ENCODE data around the gene MRPL24. TPM values are rescaled to one million over a fixed set of nuclear protein-coding genes. Genes with fewer than 3 reads are reported as not detected.

Gene MRPL24
- total RNA-seq, 1 donor: 21.6 TPM

DNA sequence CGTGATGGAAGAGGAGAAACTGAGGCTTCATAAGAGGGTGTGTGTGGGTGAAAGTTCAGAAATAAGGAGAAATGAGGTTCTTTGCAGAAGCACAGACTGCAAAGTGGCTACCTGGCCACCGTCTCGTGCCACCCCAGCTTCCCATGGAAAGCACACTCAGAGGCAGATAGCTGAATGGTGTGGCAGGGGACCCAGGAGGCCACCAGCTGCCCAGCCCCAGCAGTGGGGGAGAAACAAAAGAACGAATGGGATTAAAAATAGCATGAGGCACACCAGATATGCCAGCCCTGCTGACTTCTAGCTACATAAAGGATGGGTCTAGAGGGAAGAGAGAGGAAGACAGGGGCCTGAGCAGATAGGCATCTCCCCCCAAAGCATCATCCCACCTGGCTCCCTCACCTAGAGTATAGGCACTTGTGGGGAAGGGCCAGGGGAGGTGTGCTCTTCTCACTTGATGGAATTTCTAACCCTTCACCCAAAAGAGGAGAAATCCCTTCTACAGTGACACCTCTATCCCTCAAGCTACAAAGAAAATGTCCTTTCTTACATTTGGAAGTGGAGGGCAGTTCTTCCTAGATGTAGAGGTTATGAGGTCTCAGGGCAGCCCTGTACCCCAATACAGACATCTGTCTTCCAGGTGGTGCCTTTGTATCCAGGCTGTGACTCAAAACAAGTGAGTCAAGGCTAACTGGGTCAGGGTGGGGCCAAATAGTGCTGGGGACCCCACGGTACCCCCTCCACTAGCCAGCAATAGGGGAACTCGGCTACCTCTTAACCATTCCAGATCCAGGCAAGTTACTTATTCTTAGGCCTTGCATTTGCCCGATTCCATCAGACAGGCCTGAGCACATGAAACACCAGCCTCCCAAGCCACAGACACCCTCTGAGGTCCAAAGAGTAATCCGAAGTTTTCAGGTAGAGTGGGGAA, 7.1 kb upstream of the MRPL24 start:
- TF ChIP-seq, protein P1, sequence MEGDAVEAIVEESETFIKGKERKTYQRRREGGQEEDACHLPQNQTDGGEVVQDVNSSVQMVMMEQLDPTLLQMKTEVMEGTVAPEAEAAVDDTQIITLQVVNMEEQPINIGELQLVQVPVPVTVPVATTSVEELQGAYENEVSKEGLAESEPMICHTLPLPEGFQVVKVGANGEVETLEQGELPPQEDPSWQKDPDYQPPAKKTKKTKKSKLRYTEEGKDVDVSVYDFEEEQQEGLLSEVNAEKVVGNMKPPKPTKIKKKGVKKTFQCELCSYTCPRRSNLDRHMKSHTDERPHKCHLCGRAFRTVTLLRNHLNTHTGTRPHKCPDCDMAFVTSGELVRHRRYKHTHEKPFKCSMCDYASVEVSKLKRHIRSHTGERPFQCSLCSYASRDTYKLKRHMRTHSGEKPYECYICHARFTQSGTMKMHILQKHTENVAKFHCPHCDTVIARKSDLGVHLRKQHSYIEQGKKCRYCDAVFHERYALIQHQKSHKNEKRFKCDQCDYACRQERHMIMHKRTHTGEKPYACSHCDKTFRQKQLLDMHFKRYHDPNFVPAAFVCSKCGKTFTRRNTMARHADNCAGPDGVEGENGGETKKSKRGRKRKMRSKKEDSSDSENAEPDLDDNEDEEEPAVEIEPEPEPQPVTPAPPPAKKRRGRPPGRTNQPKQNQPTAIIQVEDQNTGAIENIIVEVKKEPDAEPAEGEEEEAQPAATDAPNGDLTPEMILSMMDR (IDR thresholded peaks at IDR 0.05; ENCODE audit: insufficient read depth, low read depth, low read length): no peak
- H3K4me3 ChIP-seq (ENCODE audit: low read depth, low read length): peak overlapping the region; percentile 87
- DNase-seq (ENCODE audit: low read depth): no peak

DNA sequence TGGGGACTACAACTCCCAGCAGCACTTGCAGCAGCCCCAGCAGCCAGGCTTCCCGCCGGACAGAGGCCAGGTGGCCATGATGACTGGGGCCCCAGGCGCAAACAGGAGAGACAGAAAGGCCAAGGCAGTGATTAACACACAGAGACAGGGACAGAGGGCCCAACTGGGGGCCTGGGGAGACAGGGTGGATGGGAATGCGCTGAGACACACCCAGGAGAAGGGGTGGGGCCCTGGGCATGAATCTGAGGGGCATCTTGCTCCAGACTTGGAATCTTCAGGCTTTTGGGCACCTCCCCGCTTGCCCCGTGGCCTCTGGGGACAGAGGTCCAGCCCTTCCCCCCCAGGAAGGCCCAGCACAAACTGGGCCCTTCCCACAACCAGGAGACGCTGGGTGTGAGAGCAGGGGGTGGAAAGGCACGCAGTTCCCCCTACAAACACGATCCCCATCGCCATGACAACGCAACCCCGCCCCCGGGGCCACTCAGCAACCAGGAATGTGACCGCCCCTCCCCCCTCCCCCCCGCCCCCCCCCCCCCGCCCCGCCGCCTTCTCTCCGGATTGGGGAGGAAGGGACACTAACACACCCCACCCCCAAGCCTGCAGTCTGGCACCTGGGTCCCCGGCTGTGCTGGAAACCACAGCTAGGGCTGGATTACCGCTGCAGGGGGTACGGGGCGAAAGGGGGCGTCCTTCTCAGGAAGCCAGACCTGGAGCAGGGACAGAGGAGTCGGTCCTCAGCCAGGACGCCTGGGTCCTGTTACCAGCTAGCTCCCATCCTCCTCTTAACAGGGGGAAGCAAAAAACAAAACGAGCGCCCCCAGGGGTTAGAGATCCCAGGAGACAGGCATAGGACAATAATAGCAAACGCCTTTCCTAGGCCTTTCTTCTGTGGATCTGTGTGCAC, 6.1 kb upstream of the MRPL24 start:
- peak; percentile 93 for DNase-seq (ENCODE audit: low read depth)
- peak overlapping the region; percentile 87 for H3K4me3 ChIP-seq (ENCODE audit: low read depth, low read length)
- TF ChIP-seq, protein P1 (IDR thresholded peaks at IDR 0.05; ENCODE audit: insufficient read depth, low read depth, low read length): peak; percentile 26

DNA sequence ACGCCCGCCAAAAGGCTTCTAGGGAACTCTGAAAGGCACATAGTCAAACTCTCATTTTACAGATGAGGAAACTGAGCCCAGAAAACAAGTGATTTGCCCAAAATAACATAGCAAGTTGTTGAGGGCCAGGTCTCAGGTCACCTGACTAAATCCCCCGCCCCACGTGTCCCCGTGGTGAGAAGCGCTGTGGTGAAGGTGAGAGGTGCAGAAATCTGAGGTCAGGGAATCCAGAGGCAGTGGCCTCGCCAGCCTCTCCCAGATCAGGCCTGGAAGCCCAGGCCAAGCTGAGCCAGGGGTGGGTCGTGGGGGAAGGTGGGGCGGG, 5.5 kb upstream of the MRPL24 start:
- DNase-seq (ENCODE audit: low read depth): no peak
- TF ChIP-seq, protein P1 (IDR thresholded peaks at IDR 0.05; ENCODE audit: insufficient read depth, low read depth, low read length): no peak
- H3K4me3 ChIP-seq (ENCODE audit: low read depth, low read length): peak overlapping the region; percentile 87

DNA sequence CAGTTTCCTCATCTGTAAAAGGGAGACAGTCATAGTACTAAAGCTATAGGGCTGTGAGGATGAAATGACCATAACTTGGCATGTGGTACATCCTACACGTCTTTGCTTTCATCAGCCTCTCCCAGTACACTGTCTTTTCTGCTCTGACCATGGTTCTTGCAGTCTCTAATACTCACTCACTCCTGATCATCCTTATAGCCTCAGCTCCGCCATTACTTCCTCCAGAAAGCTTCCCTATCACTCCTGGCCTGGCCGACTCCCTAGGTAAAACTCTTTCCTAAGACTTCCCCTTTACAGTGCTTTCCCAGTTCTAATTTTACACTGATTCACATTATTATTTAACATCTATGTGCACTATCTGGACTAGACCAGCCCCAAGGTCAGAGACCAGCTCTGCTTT, 5.0 kb upstream of the MRPL24 start:
- TF ChIP-seq, protein P1 (IDR thresholded peaks at IDR 0.05; ENCODE audit: insufficient read depth, low read depth, low read length): no peak
- H3K4me3 ChIP-seq (ENCODE audit: low read depth, low read length): no peak overlapping the region
- no peak for DNase-seq (ENCODE audit: low read depth)

DNA sequence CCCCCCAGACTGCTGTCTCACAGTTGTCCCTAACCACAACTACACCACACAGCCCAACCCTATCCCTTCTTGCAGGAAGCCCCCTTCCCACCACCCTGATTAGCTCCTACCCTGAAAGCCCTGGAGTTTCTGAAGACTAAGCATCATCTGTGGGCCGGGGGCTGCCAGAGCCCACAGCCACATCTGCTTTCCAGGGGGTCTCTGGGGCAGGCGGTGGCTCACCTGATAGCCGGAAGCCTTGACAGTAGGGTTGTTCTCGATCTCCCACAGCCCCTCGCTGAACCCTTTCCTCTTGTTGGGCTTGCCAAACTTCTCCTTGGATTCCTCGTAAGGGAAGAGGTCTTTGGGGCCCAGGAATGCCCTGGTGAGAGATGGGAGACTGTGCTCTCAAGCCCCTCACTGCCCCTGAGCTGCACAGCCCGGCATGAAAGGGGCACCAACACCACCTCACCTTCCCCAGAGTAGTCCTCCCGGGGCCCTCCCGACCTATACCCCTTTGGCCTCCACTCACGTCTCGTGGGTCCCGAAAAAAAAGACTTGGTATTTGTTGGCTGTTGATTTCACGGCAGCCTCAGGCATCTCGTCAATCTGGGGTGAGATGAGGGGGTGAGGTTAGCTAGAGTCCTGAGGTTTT, 4.0 kb upstream of the MRPL24 start:
- H3K4me3 ChIP-seq (ENCODE audit: low read depth, low read length): no peak overlapping the region
- TF ChIP-seq, protein P1 (IDR thresholded peaks at IDR 0.05; ENCODE audit: insufficient read depth, low read depth, low read length): no peak

DNA sequence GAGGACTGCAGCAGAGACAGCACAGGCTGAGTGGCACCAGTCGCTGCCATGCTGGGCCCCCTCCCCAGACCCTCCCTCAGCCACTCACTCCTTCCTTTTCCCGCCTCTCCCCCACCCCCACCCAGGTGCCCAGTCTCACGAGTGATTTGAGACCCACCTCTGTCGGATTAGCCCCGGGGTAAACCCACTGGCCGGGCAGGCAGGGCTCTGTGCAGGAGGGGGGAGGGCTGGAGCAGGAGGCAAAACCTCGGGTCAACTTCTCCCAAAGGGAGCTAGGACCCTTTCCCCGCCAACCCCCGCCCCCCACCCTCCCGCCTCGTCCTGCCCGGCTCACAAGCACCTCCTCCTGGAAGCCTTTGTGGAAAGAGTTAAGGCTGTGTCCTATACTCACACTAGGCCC, 3.5 kb upstream of the MRPL24 start:
- DNase-seq (ENCODE audit: low read depth): no peak
- TF ChIP-seq, protein P1 (IDR thresholded peaks at IDR 0.05; ENCODE audit: insufficient read depth, low read depth, low read length): no peak
- no peak overlapping the region for H3K4me3 ChIP-seq (ENCODE audit: low read depth, low read length)

More for the DNA sequence above, 4.0 kb upstream of the MRPL24 start:
- no peak for DNase-seq (ENCODE audit: low read depth)

Measured in fibroblast of villous mesenchyme (primary cell).